HG02981 (cell line): ENCODE measurements around the gene ADIPOQ.
"Not testable (repeated sequence)": the region's sequence is repeated elsewhere in the genome, so short reads cannot be mapped to it uniquely, and the experiment has no call there.

ENCODE experiments used
- ATAC-seq: cut with Tn5 transposase; IDR thresholded peaks from one replicate; pipeline ENCODE4 v1.9.1; 2021; ENCODE audit warnings: mild to moderate bottlenecking, moderate library complexity; ENCODE audit not compliant: unreplicated experiment

ADIPOQ gene

GRCh38 chr3:186870421-186871201, 28.1 kb downstream of the ADIPOQ start:
- ATAC-seq, result no peak

- no peak for ATAC-seq
These were observed 29.0 kb downstream of the ADIPOQ start for GRCh38 chr3:186871403-186871924.

DNA sequence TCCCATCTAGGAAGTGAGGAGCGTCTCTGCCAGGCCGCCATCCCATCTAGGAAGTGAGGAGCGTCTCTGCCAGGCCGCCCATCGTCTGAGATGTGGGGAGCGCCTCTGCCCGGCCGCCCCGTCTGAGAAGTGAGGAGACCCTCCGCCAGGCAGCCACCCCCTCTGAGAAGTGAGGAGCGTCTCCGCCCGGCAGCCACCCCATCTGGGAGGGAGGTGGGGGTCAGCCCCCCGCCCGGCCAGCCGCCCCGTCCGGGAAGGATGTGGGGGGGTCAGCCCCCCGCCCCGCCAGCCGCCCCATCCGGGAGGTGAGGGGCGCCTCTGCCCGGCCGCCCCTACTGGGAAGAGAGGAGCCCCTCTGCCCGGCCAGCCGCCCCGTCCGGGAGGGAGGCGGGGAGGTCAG, 31.3 kb downstream of the ADIPOQ start:
- not testable (repeated sequence) for ATAC-seq

DNA sequence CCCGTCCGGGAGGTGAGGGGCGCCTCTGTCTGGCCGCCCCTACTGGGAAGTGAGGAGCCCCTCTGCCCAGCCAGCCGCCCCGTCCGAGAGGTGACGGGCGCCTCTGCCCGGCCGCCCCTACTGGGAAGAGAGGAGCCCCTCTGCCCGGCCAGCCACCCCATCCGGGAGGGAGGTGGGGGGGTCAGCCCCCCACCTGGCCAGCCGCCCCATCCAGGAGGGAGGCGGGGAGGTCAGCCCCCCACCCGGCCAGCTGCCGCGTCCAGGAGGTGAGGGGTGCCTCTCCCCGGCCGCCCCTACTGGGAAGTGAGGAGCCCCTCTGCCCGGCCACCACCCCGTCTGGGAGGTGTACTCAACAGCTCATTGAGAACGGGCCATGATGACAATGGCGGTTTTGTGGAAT, 31.7 kb downstream of the ADIPOQ start:
- not testable (repeated sequence) for ATAC-seq

DNA sequence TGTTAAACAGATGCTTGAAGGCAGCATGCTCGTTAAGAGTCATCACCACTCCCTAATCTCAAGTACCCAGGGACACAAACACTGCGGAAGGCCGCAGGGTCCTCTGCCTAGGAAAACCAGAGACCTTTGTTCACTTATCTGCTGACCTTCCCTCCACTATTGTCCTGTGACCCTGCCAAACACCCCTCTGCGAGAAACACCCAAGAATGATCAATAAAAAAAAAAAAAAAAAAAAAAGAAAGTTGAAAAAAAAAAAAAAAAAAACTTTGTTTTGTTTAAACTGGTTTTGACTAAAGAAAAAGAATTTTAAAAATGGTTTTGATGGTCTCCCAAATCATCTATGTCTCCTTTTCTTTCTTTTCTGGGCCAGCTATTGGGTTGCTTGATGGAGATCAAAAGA, 32.3 kb downstream of the ADIPOQ start:
- not testable (repeated sequence) for ATAC-seq

GRCh38 chr3:186875708-186876107, 33.2 kb downstream of the ADIPOQ start:
- ATAC-seq, result no peak

DNA sequence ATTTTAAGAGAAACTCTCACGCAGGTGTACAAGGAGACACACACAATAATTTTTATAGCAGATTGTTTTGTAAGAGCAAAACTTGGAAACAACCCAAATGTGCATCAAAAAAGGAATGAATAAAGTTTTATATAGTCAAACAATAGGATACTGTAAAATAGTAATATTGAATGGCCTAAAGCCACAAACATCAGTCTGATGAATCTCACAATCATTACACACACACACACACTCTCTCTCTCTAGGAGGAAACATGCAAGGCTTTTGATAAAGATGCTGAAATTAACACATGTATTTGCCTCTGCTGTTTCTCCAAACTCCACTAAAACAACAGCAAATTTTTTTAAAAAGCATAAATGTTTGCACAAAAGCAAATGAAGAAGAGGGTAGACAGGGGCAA, 37.3 kb downstream of the ADIPOQ start:
- ATAC-seq, result no peak

- ATAC-seq, result no peak
These were observed 37.9 kb downstream of the ADIPOQ start for GRCh38 chr3:186880406-186880805.

DNA sequence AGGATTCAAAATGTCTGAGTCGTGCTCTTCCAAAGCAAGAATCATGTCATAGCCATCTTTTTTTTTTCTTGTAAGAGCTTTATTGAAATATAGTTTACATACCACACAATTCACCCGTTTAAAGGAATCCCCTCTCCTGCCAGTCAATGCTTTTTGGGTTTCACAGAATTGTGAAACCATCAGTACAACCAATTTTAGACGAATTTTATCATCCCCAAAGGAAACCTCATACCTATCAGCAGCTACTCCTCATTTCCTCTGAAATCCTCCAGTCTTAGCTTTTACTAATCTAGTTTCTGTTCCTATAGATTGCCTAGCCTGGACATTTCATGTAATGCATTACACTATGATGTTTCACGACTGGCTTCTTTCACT, 39.6 kb downstream of the ADIPOQ start:
- no peak for ATAC-seq

GRCh38 chr3:186882881-186883685, 40.6 kb downstream of the ADIPOQ start:
- ATAC-seq, result no peak

- no peak for ATAC-seq
These were observed 41.2 kb downstream of the ADIPOQ start for GRCh38 chr3:186883686-186884058.

DNA sequence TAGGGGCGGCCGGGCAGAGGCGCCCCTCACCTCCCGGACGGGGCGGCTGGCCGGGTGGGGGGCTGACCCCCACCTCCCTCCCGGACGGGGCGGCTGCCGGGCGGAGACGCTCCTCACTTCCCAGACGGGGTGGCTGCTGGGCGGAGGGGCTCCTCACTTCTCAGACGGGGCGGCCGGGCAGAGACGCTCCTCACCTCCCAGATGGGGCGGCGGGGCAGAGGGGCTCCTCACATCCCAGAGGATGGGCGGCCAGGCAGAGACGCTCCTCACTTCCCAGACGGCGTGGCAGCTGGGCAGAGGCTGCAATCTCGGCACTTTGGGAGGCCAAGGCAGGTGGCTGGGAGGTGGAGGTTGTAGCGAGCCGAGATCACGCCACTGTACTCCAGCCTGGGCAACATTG, 42.4 kb downstream of the ADIPOQ start:
- not testable (repeated sequence) for ATAC-seq

GRCh38 chr3:186886202-186886981, 43.9 kb downstream of the ADIPOQ start:
- ATAC-seq, result no peak

DNA sequence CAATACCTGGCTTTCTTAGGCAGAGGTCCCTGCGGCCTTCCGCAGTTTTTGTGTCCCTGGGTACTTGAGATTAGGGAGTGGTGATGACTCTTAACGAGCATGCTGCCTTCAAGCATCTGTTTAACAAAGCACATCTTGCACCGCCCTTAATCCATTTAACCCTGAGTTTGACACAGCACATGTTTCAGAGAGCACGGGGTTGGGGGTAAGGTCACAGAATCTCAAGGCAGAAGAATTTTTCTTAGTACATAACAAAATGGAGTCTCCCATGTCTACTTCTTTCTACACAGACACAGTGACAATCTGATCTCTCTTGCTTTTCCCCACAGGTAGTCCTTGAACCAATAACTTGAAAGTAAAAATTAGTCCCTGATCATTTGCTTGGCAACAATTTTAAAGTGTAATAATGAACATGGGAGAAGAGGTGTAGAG, 45.0 kb downstream of the ADIPOQ start:
- ATAC-seq, result not testable (repeated sequence)

DNA sequence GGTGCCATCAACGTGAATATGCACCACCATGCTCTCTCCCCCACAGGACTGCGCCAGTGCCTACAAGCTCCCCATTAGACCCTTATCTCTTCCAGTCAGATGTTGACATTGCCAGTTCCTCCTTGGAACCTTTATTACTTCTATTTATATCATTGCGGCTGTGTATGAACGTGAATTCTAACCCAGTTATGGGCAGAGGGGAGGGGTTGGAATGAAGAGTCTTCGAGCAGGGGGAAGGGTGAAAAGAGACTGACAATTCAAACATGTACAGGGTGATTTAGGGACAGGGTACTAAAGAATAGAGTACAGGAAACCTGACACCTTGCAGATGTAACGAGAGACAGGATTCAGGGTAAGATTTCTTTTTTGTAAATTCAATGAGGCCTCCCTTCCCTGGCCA, 46.1 kb downstream of the ADIPOQ start:
- no peak for ATAC-seq

- not testable (repeated sequence) for ATAC-seq
These were observed 47.2 kb downstream of the ADIPOQ start for GRCh38 chr3:186889698-186890097.

DNA sequence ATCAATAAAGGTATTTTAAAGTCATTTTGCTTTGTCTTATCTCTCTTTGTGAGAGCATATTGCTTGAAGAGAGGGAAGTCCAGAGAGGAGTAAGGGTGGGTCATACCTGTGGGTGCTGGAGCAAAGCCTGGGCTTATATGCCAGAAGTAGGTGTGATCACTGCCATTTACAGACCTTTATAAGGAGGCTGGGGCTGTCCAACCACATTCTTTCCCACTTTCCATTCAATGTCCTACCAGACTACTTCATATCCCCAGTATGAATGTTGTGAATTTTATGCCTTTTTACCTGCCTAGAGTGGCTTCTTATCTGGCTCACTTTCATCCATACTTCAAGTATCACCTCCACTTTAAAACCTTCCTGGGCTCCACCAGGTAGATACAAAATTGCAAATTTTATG, 48.4 kb downstream of the ADIPOQ start:
- no peak for ATAC-seq

DNA sequence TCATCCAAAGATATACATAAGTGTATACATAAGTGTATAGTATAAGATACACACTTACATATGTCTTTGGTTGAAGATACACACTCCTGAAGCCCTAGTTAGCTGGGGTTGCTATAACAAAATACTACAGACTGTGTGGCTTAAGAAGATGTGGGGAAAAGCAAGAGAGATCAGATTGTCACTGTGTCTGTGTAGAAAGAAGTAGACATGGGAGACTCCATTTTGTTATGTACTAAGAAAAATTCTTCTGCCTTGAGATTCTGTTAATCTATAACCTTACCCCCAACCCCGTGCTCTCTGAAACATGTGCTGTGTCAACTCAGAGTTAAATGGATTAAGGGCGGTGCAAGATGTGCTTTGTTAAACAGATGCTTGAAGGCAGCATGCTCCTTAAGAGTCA, 50.6 kb downstream of the ADIPOQ start:
- ATAC-seq, result not testable (repeated sequence)

- no peak for ATAC-seq
These were observed 52.9 kb downstream of the ADIPOQ start for GRCh38 chr3:186895406-186895805.

GRCh38 chr3:186896006-186896405, 53.5 kb downstream of the ADIPOQ start:
- ATAC-seq, result no peak

GRCh38 chr3:186896875-186897274, 54.4 kb downstream of the ADIPOQ start:
- ATAC-seq, result no peak
